HG03378 (cell line): Measurements from ENCODE around the gene ITGA5.
"Not testable (repeated sequence)": the region's sequence is repeated elsewhere in the genome, so short reads cannot be mapped to it uniquely, and the experiment has no call there.

Source experiments
- ATAC-seq: cut with Tn5 transposase; IDR thresholded peaks from one replicate; pipeline ENCODE4 v1.9.1; 2021; ENCODE audit warnings: mild to moderate bottlenecking, moderate library complexity; ENCODE audit not compliant: unreplicated experiment

Gene ITGA5

DNA sequence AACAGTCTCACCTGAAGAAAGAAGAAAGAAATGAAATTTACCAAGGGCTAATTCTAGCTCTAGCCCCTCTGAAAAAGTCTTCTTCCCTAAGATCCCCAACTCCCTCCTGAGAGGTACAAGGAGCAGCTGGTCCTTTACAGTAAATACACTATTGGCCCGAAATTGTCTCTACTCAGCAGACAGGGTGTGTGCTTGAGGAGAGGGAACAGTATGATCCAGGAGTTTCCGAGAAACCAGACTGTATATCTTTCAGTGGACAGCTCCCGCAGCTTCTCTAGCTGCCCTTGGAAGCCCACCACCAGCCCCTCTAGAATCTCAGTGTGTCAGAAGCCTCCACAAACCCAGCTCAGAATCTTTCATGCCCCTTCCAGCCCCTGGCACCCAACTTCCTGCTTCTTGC lies 62.8 kb downstream of the ITGA5 start:
- ATAC-seq, result no peak

- ATAC-seq, result no peak
Observed at GRCh38 chr12:54355104-54355815, 63.8 kb downstream of the ITGA5 start.

DNA sequence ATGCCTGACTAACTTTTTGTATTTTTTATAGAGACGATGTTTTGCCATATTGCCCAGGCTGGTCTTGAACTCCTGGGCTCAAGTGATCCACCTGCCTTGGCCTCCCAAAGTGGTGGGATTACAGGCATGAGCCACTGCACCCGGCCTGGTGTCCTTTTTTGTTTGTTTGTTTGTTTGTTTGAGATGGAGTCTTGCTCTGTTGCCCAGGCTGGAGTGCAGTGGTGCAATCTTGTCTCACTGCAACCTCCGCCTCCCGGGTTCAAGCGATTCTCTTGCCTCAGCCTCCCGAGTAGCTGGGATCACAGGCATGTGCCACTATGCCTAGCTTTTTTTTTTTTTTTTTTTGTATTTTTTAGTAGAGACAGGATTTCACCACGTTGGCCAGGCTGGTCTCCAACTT lies 64.8 kb downstream of the ITGA5 start:
- not testable (repeated sequence) for ATAC-seq

GRCh38 chr12:54352891-54353874 lies 65.9 kb downstream of the ITGA5 start:
- ATAC-seq, result no peak

DNA sequence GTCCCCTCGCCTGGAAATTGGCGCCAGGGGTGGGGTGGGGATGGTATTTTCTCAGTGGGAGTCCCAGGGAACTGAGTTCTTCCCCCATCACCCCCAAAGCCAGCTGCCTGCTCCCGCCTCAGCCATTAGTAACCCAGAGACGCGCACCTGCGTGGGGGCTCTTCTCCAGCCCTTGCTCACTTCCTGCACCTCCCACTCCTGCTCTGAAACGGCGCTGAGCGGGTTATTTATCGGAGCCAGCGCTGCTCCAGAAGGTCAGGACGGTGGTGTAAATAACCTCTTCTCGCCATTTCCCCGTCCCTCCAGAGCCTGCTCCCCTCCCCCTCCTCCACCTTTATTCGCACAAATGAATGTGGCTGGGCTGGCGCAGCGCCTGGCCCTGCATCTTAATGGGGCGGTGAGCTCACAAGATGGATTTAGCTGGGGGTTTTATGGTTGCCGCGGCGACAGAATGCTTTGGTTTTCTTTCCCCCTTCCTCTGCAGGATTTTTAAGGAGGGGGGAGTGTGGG lies 67.0 kb downstream of the ITGA5 start:
- ATAC-seq, result no peak

DNA sequence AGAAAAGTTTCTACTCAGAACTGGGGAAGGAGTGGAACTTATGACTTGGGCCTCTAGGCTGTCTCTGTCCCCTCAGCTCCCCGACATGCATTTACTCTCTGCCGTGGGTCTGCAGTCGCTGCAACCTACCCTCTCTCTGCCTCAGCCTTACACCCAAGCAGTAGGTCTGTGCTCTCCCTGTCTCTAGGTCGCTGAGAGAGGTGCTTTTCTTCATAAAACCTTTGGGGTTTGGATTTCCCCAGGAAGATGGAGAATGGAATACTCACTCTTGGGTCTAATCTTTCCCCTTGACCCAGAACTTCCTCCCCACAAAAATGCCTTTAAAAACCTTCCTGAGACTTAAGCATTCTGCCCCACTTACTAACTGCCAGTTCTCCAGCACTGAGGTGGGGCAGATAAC lies 67.7 kb downstream of the ITGA5 start:
- no peak for ATAC-seq

- ATAC-seq, result no peak
Observed at GRCh38 chr12:54350743-54351142, 68.3 kb downstream of the ITGA5 start.

GRCh38 chr12:54349679-54350078 lies 69.4 kb downstream of the ITGA5 start:
- ATAC-seq, result no peak

DNA sequence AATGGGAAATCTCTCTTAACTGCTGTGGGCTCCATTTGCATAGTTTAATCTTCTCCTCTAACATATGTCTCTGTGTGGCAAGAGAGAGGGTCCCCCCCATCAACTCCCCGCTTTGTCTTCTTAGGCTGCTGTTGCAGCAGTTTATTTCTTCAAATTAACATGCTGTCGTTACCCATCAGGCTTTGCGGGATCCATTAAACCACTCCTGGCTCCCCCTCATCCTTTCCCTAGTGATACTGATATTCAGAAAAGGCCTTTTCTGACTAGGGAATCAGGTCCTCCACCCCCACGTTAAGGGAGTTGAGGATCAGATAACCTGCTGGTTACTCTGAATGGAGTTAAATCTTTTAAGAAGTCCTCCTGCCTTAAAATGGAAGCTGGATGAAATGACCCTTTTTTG lies 70.0 kb downstream of the ITGA5 start:
- no peak for ATAC-seq
